Calu3 (cell line): ENCODE results near the gene FAM9C. TPM values are rescaled to one million over a fixed set of nuclear protein-coding genes. Genes with fewer than 3 reads are reported as not detected.
A peak's percentile ranks its signal among the peaks of the same experiment; 100 is the strongest.
"Not testable (repeated sequence)": the region's sequence is repeated elsewhere in the genome, so short reads cannot be mapped to it uniquely, and the experiment has no call there.

Experiments
- BruUV-seq: library from RNA; stranded (reverse); fragments of 400-500 nt; replicated peaks from 2 replicates; lab custom pipeline; 2021; lab: Mats Ljungman, UMichigan
- CTCF ChIA-PET: fragments of 300-600 bp; sonication (Branson Sonifier 250); formaldehyde crosslinking; loops from one replicate; lab custom pipeline; 2022; ENCODE audit warnings: antibody characterized with exemption; lab: Charles Lee
- DNase-seq: peaks from one replicate; pipeline ENCODE4 v3.0.0; 2022
- H3K27ac Mint-ChIP-seq: one replicate; pipeline ENCODE4 v1.8.0; 2022; ENCODE audit warnings: mixed read lengths; ENCODE audit not compliant: unreplicated experiment
- H3K27me3 Mint-ChIP-seq: one replicate; pipeline ENCODE4 v1.8.0; 2022; ENCODE audit warnings: mixed read lengths; ENCODE audit not compliant: unreplicated experiment
- H3K36me3 Mint-ChIP-seq: one replicate; pipeline ENCODE4 v1.8.0; 2022; ENCODE audit warnings: mild to moderate bottlenecking, moderate library complexity, mixed read lengths; ENCODE audit not compliant: insufficient read depth, unreplicated experiment
- H3K4me1 Mint-ChIP-seq: one replicate; pipeline ENCODE4 v1.8.0; 2022; ENCODE audit warnings: mild to moderate bottlenecking, low read depth, mixed read lengths; ENCODE audit not compliant: unreplicated experiment
- H3K4me3 Mint-ChIP-seq: one replicate; pipeline ENCODE4 v1.8.0; 2022; ENCODE audit warnings: mild to moderate bottlenecking, low read depth, moderate library complexity, mixed read lengths; ENCODE audit not compliant: unreplicated experiment
- H3K9me3 Mint-ChIP-seq: one replicate; pipeline ENCODE4 v1.8.0; 2022; ENCODE audit warnings: low read depth, mixed read lengths; ENCODE audit not compliant: unreplicated experiment
- CTCF ChIP-seq: fragments of 200-600 bp; IDR thresholded peaks from one replicate; pipeline ENCODE4 v1.8.0; 2022; ENCODE audit warnings: antibody characterized with exemption; ENCODE audit not compliant: unreplicated experiment
- intact Hi-C: fragments of 100-400 bp; cut with micrococcal nuclease; formaldehyde crosslinking; loops from one replicate; pipeline ENCODE4 v1.10.0; 2022; ENCODE audit not compliant: unreplicated experiment
- total RNA-seq: library from RNA; stranded (reverse); gene quantifications from 2 replicates; pipeline ENCODE4 v1.2.3, GENCODE V29; 2022

Gene FAM9C
- total RNA-seq, 1 experiment from 2014 or later = not detected

GRCh38 chrX:13064599-13065143 lies 20.3 kb upstream of the FAM9C start:
- no peak for DNase-seq
- Mint-ChIP-seq H3K9me3 (peaks cover 3% of the 10 kb centered on the region), H3K27ac (no peak overlapping the region), H3K36me3 (peaks cover 7% of the 10 kb centered on the region), H3K4me1 (no peaks in the 10 kb centered on the region), H3K27me3 (no peaks in the 10 kb centered on the region), H3K4me3 (no peak overlapping the region)
- CTCF ChIA-PET = no interaction called here
- no TSS peak for BruUV-seq
- intact Hi-C loops = no loop called here
- no peak for TF ChIP-seq CTCF

GRCh38 chrX:13063124-13063523 lies 18.7 kb upstream of the FAM9C start:
- peak overlapping the region; percentile 79 for H3K27ac Mint-ChIP-seq
- CTCF ChIA-PET, H3K9me3 Mint-ChIP-seq, H3K4me3 Mint-ChIP-seq, DNase-seq, BruUV-seq, H3K4me1 Mint-ChIP-seq, H3K27me3 Mint-ChIP-seq, intact Hi-C loops: not testable (repeated sequence)
- H3K36me3 Mint-ChIP-seq = peaks cover 14% of the 10 kb centered on the region

GRCh38 chrX:13062331-13062730 lies 17.9 kb upstream of the FAM9C start:
- H3K27ac Mint-ChIP-seq = peak overlapping the region; percentile 79
- H3K36me3 Mint-ChIP-seq = peaks cover 14% of the 10 kb centered on the region
- CTCF ChIA-PET, H3K4me1 Mint-ChIP-seq, DNase-seq, H3K4me3 Mint-ChIP-seq, intact Hi-C loops, H3K27me3 Mint-ChIP-seq, BruUV-seq, H3K9me3 Mint-ChIP-seq: not testable (repeated sequence)

- H3K4me3 Mint-ChIP-seq, H3K4me1 Mint-ChIP-seq, H3K9me3 Mint-ChIP-seq, H3K27me3 Mint-ChIP-seq, BruUV-seq, DNase-seq, intact Hi-C loops, CTCF ChIA-PET: not testable (repeated sequence)
- peaks cover 14% of the 10 kb centered on the region for H3K36me3 Mint-ChIP-seq
- peak overlapping the region; percentile 67 for H3K27ac Mint-ChIP-seq
These were observed 16.8 kb upstream of the FAM9C start for GRCh38 chrX:13061215-13061708.

- peak; percentile 53 for DNase-seq
- CTCF ChIA-PET = interaction anchor here (0.6 to 1.3 kb wide), 2 partner anchors 164 to 427 kb away, joined by 3 read pairs; no protein-coding TSS in a partner anchor
- no peak overlapping the region for H3K4me3 Mint-ChIP-seq
- peaks cover 18% of the 10 kb centered on the region for H3K4me1 Mint-ChIP-seq
- H3K36me3 Mint-ChIP-seq = peaks cover 14% of the 10 kb centered on the region
- TF ChIP-seq CTCF = no peak
- no peaks in the 10 kb centered on the region for H3K27me3 Mint-ChIP-seq
- peak overlapping the region; percentile 94 for H3K27ac Mint-ChIP-seq
- peaks cover 3% of the 10 kb centered on the region for H3K9me3 Mint-ChIP-seq
- intact Hi-C loops = no loop called here
- no TSS peak for BruUV-seq
These were observed 15.4 kb upstream of the FAM9C start for GRCh38 chrX:13059637-13060499.
